ENCODE data around the gene PHF23.

DNA sequence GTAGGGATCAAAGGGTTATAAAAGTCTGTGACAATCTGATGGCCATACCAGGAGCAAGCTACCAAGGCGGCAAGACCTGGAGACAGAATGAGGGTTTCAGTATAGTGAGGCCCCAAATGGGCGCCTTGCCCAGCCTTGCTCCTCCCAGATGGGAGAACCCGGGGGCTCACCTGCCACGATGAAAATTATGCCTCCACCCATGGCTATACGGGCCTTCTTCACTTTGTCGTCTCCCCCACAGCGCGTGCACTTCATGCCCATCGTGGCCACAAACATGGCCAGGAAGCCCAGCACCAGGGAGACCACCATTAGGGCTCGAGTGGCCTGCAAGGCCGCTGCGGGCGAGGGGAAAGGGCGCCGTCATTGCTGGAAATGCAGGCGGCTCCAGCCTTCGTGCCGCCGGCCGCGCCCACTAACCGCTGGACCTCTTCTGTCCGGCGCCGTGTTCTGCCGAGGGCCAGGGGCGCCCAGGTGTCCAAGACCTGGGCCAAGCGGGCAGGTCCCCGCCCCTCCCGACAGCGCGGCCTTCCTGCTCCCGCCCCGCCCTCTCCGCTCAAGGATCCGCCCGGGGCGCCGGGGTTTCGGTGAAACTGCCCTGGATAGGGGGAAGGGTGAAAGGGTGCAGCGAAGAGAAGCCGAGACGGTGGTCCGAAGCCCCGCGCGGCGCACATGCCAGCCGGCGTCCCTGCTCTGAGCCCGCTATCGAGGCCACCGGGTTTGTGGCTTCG, 21.6 kb upstream of the PHF23 start:
- TF ChIP-seq, protein P1, sequence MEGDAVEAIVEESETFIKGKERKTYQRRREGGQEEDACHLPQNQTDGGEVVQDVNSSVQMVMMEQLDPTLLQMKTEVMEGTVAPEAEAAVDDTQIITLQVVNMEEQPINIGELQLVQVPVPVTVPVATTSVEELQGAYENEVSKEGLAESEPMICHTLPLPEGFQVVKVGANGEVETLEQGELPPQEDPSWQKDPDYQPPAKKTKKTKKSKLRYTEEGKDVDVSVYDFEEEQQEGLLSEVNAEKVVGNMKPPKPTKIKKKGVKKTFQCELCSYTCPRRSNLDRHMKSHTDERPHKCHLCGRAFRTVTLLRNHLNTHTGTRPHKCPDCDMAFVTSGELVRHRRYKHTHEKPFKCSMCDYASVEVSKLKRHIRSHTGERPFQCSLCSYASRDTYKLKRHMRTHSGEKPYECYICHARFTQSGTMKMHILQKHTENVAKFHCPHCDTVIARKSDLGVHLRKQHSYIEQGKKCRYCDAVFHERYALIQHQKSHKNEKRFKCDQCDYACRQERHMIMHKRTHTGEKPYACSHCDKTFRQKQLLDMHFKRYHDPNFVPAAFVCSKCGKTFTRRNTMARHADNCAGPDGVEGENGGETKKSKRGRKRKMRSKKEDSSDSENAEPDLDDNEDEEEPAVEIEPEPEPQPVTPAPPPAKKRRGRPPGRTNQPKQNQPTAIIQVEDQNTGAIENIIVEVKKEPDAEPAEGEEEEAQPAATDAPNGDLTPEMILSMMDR (conservative IDR thresholded peaks at IDR 0.05; ENCODE audit: low read length) = no peak
- TF ChIP-seq EZH2phosphoT487 (IDR thresholded peaks at IDR 0.05; ENCODE audit: borderline replicate concordance) = no peak
